ENCODE data around the gene PAXX.

The PAXX gene

GRCh38 chr9:136978865-136979544 is 13.2 kb upstream of the PAXX start:
- Histone ChIP-seq H3K4me3 (ENCODE audit: extremely low read depth, insufficient read depth, low read length, poor library complexity, severe bottlenecking) (no peak overlapping the region), H3K36me3 (ENCODE audit: control insufficient read depth, insufficient read depth, low read length) (no peaks in the 10 kb centered on the region), H3K9me3 (ENCODE audit: control insufficient read depth, low read length) (no peaks in the 10 kb centered on the region), H3K4me1 (ENCODE audit: control insufficient read depth, insufficient read depth, low read length, poor library complexity, severe bottlenecking) (peaks cover 14% of the 10 kb centered on the region), H3K27ac (ENCODE audit: low read depth, low read length, severe bottlenecking) (no peak overlapping the region)
- 71% methylated on average over 40 to 41 of the region's 41 CpGs for WGBS, 2 experiments (ENCODE audit: insufficient coverage in 2 of 2)

- Histone ChIP-seq H3K4me3 (ENCODE audit: extremely low read depth, insufficient read depth, low read length, poor library complexity, severe bottlenecking) (no peak overlapping the region), H3K9me3 (ENCODE audit: control insufficient read depth, low read length) (no peaks in the 10 kb centered on the region), H3K27ac (ENCODE audit: low read depth, low read length, severe bottlenecking) (no peak overlapping the region), H3K36me3 (ENCODE audit: control insufficient read depth, insufficient read depth, low read length) (no peaks in the 10 kb centered on the region), H3K4me1 (ENCODE audit: control insufficient read depth, insufficient read depth, low read length, poor library complexity, severe bottlenecking) (peaks cover 14% of the 10 kb centered on the region)
- 90 to 92% methylated on average over 23 to 26 of the region's 26 CpGs for WGBS, 2 experiments (ENCODE audit: insufficient coverage in 2 of 2)
Measured at GRCh38 chr9:136979769-136980587, 12.2 kb upstream of the PAXX start.

DNA sequence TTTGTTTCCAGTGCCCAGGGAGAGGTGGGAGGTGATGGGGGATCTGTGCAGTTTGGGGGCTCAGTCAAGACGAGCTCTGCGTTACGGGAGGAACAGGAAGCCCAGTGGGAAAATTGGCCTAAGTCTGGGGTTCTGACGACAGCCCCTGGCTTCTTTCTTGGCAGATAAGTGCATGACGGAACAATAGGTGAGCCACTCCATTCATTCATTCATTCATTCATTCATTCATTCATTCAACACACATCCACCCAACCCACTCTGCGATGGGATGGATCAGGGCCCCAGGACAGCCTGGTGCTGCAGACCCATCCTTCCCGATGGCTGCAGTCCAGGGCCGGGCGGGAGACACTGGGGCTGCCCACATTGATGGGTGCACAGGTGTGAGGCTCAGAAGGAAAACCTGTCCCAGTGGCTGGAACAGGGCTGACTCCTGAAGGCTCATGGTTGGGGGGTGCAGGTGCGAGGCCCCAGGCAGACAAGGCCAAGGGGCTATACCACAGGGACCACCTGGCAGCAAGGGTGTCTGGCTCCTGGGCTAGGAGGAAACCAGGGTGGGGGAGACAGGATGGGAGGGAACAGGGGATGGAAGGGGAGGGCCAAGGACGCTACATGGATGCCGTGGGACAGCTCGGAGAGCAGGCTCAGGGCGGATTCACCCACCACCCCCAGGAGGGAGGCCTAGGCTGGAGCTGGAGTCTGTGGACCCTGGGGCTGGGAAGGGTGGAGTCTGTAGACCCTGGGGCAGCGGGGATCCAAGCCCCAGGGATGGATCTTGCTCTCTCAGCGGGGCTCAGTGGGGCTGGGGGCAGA is 11.3 kb upstream of the PAXX start:
- 97% methylated on average over 11 to 13 of the region's 16 CpGs for WGBS, 2 experiments (ENCODE audit: insufficient coverage in 2 of 2)
- Histone ChIP-seq H3K9me3 (ENCODE audit: control insufficient read depth, low read length) (no peaks in the 10 kb centered on the region), H3K4me3 (ENCODE audit: extremely low read depth, insufficient read depth, low read length, poor library complexity, severe bottlenecking) (no peak overlapping the region), H3K4me1 (ENCODE audit: control insufficient read depth, insufficient read depth, low read length, poor library complexity, severe bottlenecking) (peaks cover 14% of the 10 kb centered on the region), H3K27ac (ENCODE audit: low read depth, low read length, severe bottlenecking) (no peak overlapping the region), H3K36me3 (ENCODE audit: control insufficient read depth, insufficient read depth, low read length) (no peaks in the 10 kb centered on the region)

DNA sequence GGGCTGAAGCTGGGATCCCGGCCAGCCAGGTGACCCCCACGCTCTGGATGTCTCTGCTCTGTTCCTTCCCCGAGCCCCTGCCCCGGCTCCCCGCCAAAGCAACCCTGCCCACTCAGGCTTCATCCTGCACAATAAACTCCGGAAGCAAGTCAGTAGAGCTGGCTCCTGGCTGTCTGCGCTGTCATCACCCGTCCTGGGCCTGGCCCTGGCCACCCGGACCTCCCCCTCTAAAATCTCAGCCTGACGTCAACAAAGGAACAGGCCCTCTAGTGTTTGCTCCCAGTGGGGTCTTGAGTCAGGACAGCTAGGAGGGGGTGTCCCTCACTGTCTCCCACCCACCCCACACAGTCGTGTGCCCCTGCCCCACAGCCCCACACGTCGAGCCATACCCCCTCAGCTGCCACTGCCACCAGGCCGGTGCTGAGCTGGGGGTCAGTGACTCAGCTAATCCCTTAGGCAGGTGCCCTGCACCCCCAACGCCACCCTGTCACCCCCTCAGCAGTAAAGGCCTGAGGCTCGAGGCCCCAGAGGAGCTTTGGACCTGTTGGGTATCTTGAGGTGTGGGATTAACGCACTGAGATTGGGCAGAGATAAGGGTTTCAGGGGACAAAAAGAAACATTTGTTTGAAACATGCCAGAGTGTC is 10.5 kb upstream of the PAXX start:
- 87 to 88% methylated on average over 6 to 11 of the region's 17 CpGs for WGBS, 2 experiments (ENCODE audit: insufficient coverage in 2 of 2)
- H3K9me3 ChIP-seq (ENCODE audit: control insufficient read depth, low read length) = no peaks in the 10 kb centered on the region
- H3K4me3 ChIP-seq (ENCODE audit: extremely low read depth, insufficient read depth, low read length, poor library complexity, severe bottlenecking) = no peak overlapping the region
- H3K36me3 ChIP-seq (ENCODE audit: control insufficient read depth, insufficient read depth, low read length) = no peaks in the 10 kb centered on the region
- no peak overlapping the region for H3K27ac ChIP-seq (ENCODE audit: low read depth, low read length, severe bottlenecking)
- peaks cover 14% of the 10 kb centered on the region for H3K4me1 ChIP-seq (ENCODE audit: control insufficient read depth, insufficient read depth, low read length, poor library complexity, severe bottlenecking)

- WGBS, 2 experiments (ENCODE audit: insufficient coverage in 2 of 2) = 90 to 91% methylated on average over 18 of the region's 18 CpGs
- H3K9me3 ChIP-seq (ENCODE audit: control insufficient read depth, low read length) = no peaks in the 10 kb centered on the region
- H3K4me3 ChIP-seq (ENCODE audit: extremely low read depth, insufficient read depth, low read length, poor library complexity, severe bottlenecking) = no peak within 1 kb of the TSS
Measured at GRCh38 chr9:136982232-136983051, 9.8 kb upstream of the PAXX start, which contains the start of gene LCNL1. Gene LCNL1, plus strand, starts transcription at chr9:136982993. Its CDS starts 594 bp downstream, at chr9:136983587.

DNA sequence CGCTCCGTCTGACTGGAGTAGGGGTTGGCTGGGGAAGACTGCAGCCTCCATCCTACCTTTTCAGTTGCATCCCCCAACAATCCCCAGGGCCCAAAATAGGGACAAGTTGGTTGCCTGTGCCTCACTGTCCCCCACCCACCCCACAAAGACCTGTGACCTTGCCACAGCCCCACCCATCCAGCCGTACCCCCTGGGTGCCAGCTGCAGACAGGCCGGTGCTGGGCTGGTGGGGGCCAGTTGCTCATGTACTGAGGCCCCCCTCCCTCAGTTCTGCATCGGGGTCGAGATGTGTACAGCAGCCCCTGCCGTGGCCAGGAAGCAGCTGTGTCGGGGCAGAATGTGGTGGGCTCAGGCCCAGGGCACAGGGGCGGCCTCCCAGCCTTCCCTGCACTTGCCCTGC is 9.1 kb upstream of the PAXX start:
- H3K4me3 ChIP-seq (ENCODE audit: extremely low read depth, insufficient read depth, low read length, poor library complexity, severe bottlenecking) = no peak overlapping the region
- WGBS, 2 experiments (ENCODE audit: insufficient coverage in 2 of 2) = 88 to 93% methylated on average over 7 of the region's 9 CpGs
- H3K9me3 ChIP-seq (ENCODE audit: control insufficient read depth, low read length) = no peaks in the 10 kb centered on the region
- H3K27ac ChIP-seq (ENCODE audit: low read depth, low read length, severe bottlenecking) = no peak overlapping the region
- no peaks in the 10 kb centered on the region for H3K36me3 ChIP-seq (ENCODE audit: control insufficient read depth, insufficient read depth, low read length)
- H3K4me1 ChIP-seq (ENCODE audit: control insufficient read depth, insufficient read depth, low read length, poor library complexity, severe bottlenecking) = peaks cover 14% of the 10 kb centered on the region

More at GRCh38 chr9:136982232-136983051, 9.8 kb upstream of the PAXX start, which contains the start of gene LCNL1:
- H3K36me3 ChIP-seq (ENCODE audit: control insufficient read depth, insufficient read depth, low read length) = no peaks in the 10 kb centered on the region
- H3K4me1 ChIP-seq (ENCODE audit: control insufficient read depth, insufficient read depth, low read length, poor library complexity, severe bottlenecking) = peaks cover 14% of the 10 kb centered on the region
- no peak within 1 kb of the TSS for H3K27ac ChIP-seq (ENCODE audit: low read depth, low read length, severe bottlenecking)

GRCh38 chr9:136983656-136984314 is 8.4 kb upstream of the PAXX start:
- Histone ChIP-seq H3K9me3 (ENCODE audit: control insufficient read depth, low read length) (no peaks in the 10 kb centered on the region), H3K27ac (ENCODE audit: low read depth, low read length, severe bottlenecking) (no peak overlapping the region), H3K36me3 (ENCODE audit: control insufficient read depth, insufficient read depth, low read length) (no peaks in the 10 kb centered on the region), H3K4me1 (ENCODE audit: control insufficient read depth, insufficient read depth, low read length, poor library complexity, severe bottlenecking) (peaks cover 14% of the 10 kb centered on the region), H3K4me3 (ENCODE audit: extremely low read depth, insufficient read depth, low read length, poor library complexity, severe bottlenecking) (no peak overlapping the region)
- 86 to 93% methylated on average over 10 of the region's 11 CpGs for WGBS, 2 experiments (ENCODE audit: insufficient coverage in 2 of 2)

- H3K36me3 ChIP-seq (ENCODE audit: control insufficient read depth, insufficient read depth, low read length) = no peaks in the 10 kb centered on the region
- H3K9me3 ChIP-seq (ENCODE audit: control insufficient read depth, low read length) = no peaks in the 10 kb centered on the region
- WGBS, 2 experiments (ENCODE audit: insufficient coverage in 2 of 2) = 79 to 83% methylated on average over 21 to 28 of the region's 29 CpGs
- no peak overlapping the region for H3K27ac ChIP-seq (ENCODE audit: low read depth, low read length, severe bottlenecking)
- no peak overlapping the region for H3K4me3 ChIP-seq (ENCODE audit: extremely low read depth, insufficient read depth, low read length, poor library complexity, severe bottlenecking)
- H3K4me1 ChIP-seq (ENCODE audit: control insufficient read depth, insufficient read depth, low read length, poor library complexity, severe bottlenecking) = peaks cover 14% of the 10 kb centered on the region
Measured at GRCh38 chr9:136984464-136985026, 7.7 kb upstream of the PAXX start.

DNA sequence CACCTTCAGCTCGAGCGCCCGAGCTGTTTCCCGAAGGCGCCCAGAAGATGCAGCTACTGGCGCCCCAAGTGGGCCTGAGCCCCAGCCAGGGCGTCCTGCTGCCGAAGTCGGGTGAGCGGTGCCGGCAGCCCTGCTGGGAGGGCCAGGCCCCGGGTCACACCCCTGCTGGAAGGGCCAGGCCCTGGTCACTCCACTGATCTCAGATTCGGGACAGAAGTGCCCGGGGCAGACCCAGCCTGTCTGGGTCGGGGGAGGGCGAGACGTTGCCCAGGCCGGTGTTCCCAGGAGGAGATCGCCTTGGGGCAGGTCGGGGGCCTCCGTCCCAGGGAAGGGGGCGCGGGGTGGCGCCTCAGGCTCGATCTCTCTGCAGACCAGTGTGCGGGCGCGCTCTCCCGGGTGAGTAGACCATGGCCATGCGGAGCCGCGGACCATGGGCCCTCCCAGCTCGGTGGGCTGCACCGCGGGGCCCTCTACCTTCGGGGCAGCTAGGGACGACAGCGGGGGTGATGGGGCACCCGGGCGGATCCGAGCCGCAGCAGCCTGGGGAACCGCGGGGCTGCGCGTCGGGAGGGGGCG is 7.1 kb upstream of the PAXX start:
- H3K9me3 ChIP-seq (ENCODE audit: control insufficient read depth, low read length) = no peaks in the 10 kb centered on the region
- no peak overlapping the region for H3K4me3 ChIP-seq (ENCODE audit: extremely low read depth, insufficient read depth, low read length, poor library complexity, severe bottlenecking)
- peaks cover 14% of the 10 kb centered on the region for H3K4me1 ChIP-seq (ENCODE audit: control insufficient read depth, insufficient read depth, low read length, poor library complexity, severe bottlenecking)
- no peak overlapping the region for H3K27ac ChIP-seq (ENCODE audit: low read depth, low read length, severe bottlenecking)
- no peaks in the 10 kb centered on the region for H3K36me3 ChIP-seq (ENCODE audit: control insufficient read depth, insufficient read depth, low read length)
- WGBS, 2 experiments (ENCODE audit: insufficient coverage in 2 of 2) = 72 to 79% methylated on average over 42 to 45 of the region's 48 CpGs
